NCI-H1694 treated with DMSO at 0.1 percent for 48 hours (cell line): ENCODE data around the gene DOP1B.

Experiments used
- DNase-seq: peaks from one replicate; lab custom pipeline; 2025; lab: John Stamatoyannopoulos, UW

DOP1B gene

DNA sequence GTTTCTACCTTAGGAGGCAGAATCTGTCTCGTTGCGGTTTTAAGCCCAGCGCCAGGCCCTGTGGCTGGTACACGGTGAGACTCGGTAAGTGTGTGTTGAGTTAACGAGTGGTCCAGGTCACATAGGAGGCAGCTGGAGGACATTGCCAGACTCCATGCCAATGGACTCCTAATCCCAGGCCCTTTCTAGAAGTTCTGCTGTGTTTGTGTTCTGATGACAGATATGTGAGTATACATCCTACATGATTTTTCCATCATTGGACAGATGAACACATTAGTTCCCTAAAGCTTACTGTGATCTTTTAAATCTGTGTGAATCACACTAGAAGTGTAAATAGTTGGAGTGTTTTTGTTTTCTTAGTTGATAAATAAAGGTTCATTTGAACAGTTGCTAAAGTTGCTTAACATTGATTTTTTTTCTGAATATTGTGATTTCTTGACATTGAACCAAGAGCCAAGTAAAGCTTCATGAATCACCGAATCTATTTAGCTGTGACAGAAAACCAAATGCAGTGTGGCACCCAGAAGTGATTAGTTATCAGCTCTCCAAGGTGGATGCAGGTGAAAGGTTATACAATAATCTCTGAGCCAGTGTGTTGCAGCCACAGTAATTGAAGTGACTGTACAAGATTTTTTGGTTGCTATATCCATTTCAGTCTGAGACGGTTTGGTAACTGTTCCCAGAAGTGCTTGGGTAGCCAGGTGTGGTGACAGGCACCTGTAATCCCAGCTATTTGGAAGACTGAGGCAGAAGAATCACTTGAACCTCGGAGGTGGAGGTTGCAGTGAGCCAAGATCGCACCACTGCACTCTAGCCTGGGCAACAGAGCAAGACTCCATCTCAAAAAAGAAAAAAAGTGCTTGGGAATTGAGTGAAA, 46.3 kb downstream of the DOP1B start:
- DNase-seq, result no peak

DNA sequence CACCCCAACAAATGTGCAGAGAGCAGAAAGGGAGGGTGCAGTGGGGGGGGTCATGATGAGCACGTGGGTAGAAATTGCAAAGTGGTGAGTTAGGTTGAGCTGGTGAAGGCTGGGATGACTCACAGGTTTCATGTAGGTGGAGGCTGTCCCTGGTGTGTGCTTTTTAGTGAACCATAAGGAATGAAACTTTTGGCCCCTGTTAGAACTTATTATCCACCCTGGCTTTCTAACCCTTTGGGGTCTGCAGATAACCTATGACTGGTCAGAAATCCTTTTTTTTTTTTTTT, 46.9 kb downstream of the DOP1B start:
- DNase-seq, result no peak

DNA sequence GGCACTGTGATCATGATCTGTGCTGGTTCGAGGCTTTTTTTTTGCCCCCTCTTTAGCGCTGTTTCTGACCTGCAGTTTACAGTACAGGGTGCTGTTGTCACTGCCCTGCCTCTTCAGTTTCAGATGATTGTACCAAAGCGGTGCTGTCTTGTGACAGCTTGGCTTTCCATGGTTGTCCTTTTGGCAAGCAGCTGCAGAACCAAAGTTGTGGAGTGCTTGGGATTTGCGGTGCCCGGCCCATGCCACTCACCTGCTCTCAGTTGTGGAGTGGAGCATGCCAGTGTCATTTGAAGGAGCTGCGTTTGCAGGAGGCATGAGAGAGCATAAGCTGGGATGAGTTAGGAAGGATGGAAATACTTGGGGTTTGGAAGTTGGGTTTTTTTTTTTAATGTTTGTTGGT, 48.4 kb downstream of the DOP1B start:
- DNase-seq, result no peak

DNA sequence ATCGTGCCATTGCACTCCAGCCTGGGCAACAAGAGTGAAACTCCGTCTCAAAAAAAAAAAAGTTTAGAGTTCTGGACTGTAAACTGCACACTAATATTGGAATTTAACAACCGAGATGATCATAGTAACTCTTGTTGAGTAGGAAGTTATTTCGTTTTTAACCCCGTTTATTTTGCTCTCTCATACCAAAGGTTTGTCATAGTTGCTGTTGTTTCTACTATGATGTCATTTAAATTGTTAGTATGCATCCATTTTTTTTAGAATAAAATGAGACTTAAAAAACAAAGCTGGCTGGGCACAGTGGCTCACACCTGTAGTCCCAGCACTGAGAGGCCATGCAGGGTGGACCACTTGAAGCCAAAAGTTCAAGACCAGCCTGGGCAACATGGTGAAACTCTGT, 49.3 kb downstream of the DOP1B start:
- no peak for DNase-seq
